ENCODE data around the gene LMF2. TPM values are rescaled to one million over a fixed set of nuclear protein-coding genes. Genes with fewer than 3 reads are reported as not detected.

Gene LMF2
- total and polyA plus RNA-seq, 5 donors from 2014 or later = 21.5 to 113 (median 21.8) TPM

DNA sequence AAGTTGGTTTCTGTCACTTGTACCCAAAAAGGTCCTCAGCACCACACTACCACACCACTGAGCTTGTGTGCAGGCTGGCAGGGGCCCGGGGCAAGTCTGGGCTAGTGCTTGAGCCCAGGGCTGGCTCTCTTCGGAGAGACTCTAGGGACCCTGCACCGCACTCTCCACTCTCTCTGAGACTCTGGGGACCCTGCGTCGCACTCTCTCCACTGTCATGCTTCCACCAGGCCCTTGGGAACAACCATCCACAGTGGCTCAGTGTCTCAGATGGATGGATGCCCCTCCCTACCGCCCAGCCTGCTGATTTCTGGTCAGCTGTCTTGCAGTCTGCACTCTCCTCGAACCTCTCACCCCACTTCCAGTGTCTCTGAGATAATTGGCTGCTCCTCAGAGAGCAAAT, 30.6 kb downstream of the LMF2 start:
- Histone ChIP-seq H3K4me3 (ENCODE audit: low read depth, low read length) (no peak overlapping the region), H3K27ac (ENCODE audit: insufficient read depth, low read length, poor library complexity, severe bottlenecking) (no peak overlapping the region), H3K4me1 (ENCODE audit: control insufficient read depth, insufficient read depth, low read length, poor library complexity, severe bottlenecking) (peaks cover 41% of the 10 kb centered on the region), H3K27me3 (ENCODE audit: control insufficient read depth, insufficient read depth, low read length) (no peaks in the 10 kb centered on the region), H3K36me3 (ENCODE audit: control insufficient read depth, insufficient read depth, low read length) (no peaks in the 10 kb centered on the region), H3K9me3 (ENCODE audit: control insufficient read depth in 2 of 2, low read length in 2 of 2) (no peaks in the 10 kb centered on the region)
- Mint-ChIP-seq H3K27ac (peak overlapping the region; percentile 36 to 82 (median 72)), H3K27me3 (peaks cover 21% of the 10 kb centered on the region), H3K4me1 (peaks cover 0 to 39% (median 23%) of the 10 kb centered on the region in 4 donors), H3K4me3 (peak overlapping the region; percentile 76 to 91 (median 80)), H3K36me3 (peaks cover 5% of the 10 kb centered on the region), H3K9me3 (no peaks in the 10 kb centered on the region)
- DNase-seq (no peak), ATAC-seq (ENCODE audit: low read depth in 2 of 2) (no peak)

DNA sequence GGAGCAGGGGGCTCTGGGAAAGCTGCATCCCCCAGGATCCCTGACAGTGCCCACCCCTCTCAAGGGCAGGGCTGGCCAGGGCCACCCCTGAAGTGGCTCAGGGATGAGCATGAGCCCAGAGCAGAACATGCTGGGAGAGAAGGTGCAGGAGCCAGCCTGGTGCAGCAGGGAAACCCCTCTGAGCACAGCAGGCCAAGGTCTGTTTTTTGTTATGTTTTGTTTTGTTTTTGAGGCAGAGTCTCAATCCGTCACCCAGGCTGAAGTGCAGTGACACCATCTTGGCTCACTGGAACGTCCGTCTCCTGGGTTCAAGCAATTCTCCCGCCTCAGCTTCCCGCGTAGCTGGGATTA, 31.9 kb downstream of the LMF2 start:
- H3K36me3 Mint-ChIP-seq = peaks cover 5% of the 10 kb centered on the region
- Histone ChIP-seq H3K36me3 (ENCODE audit: control insufficient read depth, insufficient read depth, low read length) (no peaks in the 10 kb centered on the region), H3K27ac (ENCODE audit: insufficient read depth, low read length, poor library complexity, severe bottlenecking) (no peak overlapping the region), H3K4me3 (ENCODE audit: low read depth, low read length) (no peak overlapping the region), H3K4me1 (ENCODE audit: control insufficient read depth, insufficient read depth, low read length, poor library complexity, severe bottlenecking) (peaks cover 43% of the 10 kb centered on the region), H3K9me3 (ENCODE audit: control insufficient read depth in 2 of 2, low read length in 2 of 2) (no peaks in the 10 kb centered on the region), H3K27me3 (ENCODE audit: control insufficient read depth, insufficient read depth, low read length) (no peaks in the 10 kb centered on the region)
- H3K9me3 Mint-ChIP-seq = no peaks in the 10 kb centered on the region
- peaks cover 0 to 51% (median 28%) of the 10 kb centered on the region in 4 donors for H3K4me1 Mint-ChIP-seq
- ATAC-seq (ENCODE audit: low read depth in 2 of 2) (no peak), DNase-seq (no peak)
- peaks cover 19% of the 10 kb centered on the region for H3K27me3 Mint-ChIP-seq
- peak overlapping the region; percentile 76 to 91 (median 80) for H3K4me3 Mint-ChIP-seq
- H3K27ac Mint-ChIP-seq = peak overlapping the region; percentile 20 to 84 (median 72)

DNA sequence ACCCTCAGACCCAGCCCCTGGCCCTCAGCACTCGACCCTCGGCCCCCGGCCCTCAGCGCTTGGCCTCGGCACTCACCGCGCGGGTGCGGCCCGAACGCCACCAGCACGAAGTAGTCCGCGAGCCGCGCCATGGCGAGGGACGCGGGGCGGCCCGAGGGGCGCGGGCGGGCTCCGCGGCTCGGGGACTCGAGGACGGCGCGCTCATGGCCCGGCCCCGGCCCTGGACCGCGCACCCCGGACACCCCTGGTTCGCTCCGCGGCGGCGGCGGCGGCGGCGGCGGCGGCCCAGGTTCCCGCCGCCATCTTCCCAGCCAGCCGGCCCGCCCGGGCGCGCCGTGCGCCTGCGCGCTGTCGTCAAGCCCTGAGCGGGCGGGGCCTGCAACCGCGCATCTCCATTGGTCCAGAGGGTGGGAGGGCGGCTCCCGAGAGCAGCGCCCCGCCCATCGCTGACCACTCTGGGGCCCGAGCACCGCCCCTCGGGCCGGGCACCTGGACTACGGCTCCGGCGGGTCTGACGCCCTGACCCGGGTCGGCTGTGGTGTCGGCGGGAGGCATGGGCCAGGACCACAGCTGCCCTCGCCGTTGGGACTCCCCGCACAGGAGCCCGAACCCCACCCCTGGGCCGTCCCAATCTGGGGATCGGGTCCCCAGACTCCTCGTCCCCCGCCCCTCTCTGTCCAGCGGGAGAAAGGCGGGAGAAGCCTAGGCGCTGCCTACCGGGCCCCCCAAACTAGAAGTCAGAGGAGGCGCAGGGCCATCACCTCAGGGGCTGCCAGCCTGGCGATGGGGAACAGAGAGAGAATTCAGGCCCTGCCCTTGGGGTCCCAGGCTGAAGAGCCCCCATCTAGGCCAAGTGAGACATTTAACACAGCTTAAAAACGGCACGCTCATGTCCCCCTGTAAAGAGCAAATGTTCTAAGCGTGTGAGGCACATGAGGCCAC, 32.5 kb downstream of the LMF2 start, which contains the start of gene SBF1:
SBF1 (minus strand) TSS at position 326 of the 942 bp plus-strand sequence; CDS start at position 131, 195 bp downstream.
- ATAC-seq (ENCODE audit: low read depth in 2 of 2) = peak; percentile 68 to 70
- H3K36me3 Mint-ChIP-seq = peaks cover 5% of the 10 kb centered on the region
- H3K9me3 Mint-ChIP-seq = no peaks in the 10 kb centered on the region
- Histone ChIP-seq H3K4me1 (ENCODE audit: control insufficient read depth, insufficient read depth, low read length, poor library complexity, severe bottlenecking) (peaks cover 50% of the 10 kb centered on the region), H3K27me3 (ENCODE audit: control insufficient read depth, insufficient read depth, low read length) (no peaks in the 10 kb centered on the region), H3K9me3 (ENCODE audit: control insufficient read depth in 2 of 2, low read length in 2 of 2) (no peaks in the 10 kb centered on the region), H3K4me3 (ENCODE audit: low read depth, low read length) (peak within 1 kb of the TSS; percentile 85), H3K27ac (ENCODE audit: insufficient read depth, low read length, poor library complexity, severe bottlenecking) (peak within 1 kb of the TSS; percentile 86), H3K36me3 (ENCODE audit: control insufficient read depth, insufficient read depth, low read length) (no peaks in the 10 kb centered on the region)
- H3K4me3 Mint-ChIP-seq = peak within 1 kb of the TSS; percentile 95 to 98 (median 97)
- H3K27ac Mint-ChIP-seq = peak within 1 kb of the TSS; percentile 93 to 97 (median 97)
- peaks cover 0 to 53% (median 30%) of the 10 kb centered on the region in 4 donors for H3K4me1 Mint-ChIP-seq
- H3K27me3 Mint-ChIP-seq = peaks cover 12% of the 10 kb centered on the region
- peak; percentile 83 to 89 (median 84) for DNase-seq

DNA sequence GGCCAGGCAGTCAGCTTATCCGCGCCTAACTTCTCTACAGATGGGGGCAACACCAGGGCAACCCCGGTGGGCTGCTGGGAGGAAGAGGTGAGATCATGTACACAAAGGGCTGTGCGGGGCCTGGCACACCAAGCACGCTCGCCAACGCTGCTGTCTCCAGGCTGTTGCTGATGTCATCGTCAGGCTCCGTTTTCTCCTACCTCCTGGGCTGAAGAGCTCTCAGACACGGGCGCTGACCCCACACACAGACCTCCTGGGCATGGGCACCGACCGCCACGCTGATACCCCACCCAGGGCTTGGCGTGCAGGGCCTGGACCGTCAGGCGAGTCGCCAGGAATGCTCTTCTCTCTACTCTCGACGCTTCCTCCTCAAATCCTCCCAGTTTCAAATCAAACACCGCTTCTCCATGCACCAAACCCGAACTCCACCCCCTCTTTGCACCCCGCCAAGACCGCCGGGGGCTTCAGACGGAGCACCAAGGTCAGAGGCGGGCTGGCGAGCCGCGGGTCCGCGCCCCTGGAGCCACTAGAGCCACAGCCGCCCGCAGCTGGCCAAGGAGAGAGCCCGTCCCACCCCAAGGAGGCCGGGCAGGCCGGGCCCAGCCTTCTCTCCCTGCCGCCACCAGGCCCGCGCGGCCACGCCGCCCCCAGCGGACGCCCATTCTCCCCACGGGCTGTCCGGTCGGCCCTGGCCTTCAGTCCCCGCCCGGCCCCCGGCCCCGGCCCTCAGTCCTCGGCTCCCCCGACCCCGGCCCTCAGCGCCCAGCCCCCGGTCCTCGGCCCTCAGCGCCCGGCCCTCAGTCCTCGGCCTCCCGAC, 33.4 kb downstream of the LMF2 start:
- H3K4me1 ChIP-seq (ENCODE audit: control insufficient read depth, insufficient read depth, low read length, poor library complexity, severe bottlenecking) = peaks cover 59% of the 10 kb centered on the region
- H3K27me3 ChIP-seq (ENCODE audit: control insufficient read depth, insufficient read depth, low read length) = no peaks in the 10 kb centered on the region
- Mint-ChIP-seq H3K4me1 (peaks cover 0 to 58% (median 31%) of the 10 kb centered on the region in 4 donors), H3K4me3 (peak overlapping the region; percentile 95 to 98 (median 97)), H3K27me3 (peaks cover 7% of the 10 kb centered on the region), H3K36me3 (peaks cover 5% of the 10 kb centered on the region), H3K9me3 (no peaks in the 10 kb centered on the region), H3K27ac (peak overlapping the region; percentile 93 to 97 (median 97))
- peak overlapping the region; percentile 85 for H3K4me3 ChIP-seq (ENCODE audit: low read depth, low read length)
- peak overlapping the region; percentile 86 for H3K27ac ChIP-seq (ENCODE audit: insufficient read depth, low read length, poor library complexity, severe bottlenecking)
- H3K9me3 ChIP-seq (ENCODE audit: control insufficient read depth in 2 of 2, low read length in 2 of 2) = no peaks in the 10 kb centered on the region
- peak in 1 of 3 donors; percentile 49 for DNase-seq
- H3K36me3 ChIP-seq (ENCODE audit: control insufficient read depth, insufficient read depth, low read length) = no peaks in the 10 kb centered on the region
- no peak for ATAC-seq (ENCODE audit: low read depth in 2 of 2)

DNA sequence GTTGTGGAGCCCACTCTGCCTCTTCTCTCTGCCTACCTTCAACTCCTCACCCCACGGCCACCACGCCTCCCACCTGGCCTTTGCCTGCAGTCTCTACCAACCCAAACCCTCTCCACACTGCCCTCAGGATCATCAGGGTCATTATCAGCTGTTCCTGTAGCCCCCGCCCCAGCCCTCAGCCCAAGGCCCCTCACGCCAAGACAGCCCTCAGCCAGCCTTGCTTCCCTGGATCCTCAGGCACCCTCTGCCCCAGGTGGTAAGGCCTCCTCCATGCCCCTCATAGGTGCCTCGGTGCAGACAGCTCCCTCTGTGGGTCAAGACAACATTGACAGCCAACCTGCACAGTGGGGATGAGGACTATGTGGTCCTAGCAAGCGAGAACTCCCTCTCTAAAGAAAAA, 34.4 kb downstream of the LMF2 start:
- Histone ChIP-seq H3K4me1 (ENCODE audit: control insufficient read depth, insufficient read depth, low read length, poor library complexity, severe bottlenecking) (peaks cover 69% of the 10 kb centered on the region), H3K27ac (ENCODE audit: insufficient read depth, low read length, poor library complexity, severe bottlenecking) (peak overlapping the region; percentile 86), H3K36me3 (ENCODE audit: control insufficient read depth, insufficient read depth, low read length) (peaks cover under 1% of the 10 kb centered on the region), H3K27me3 (ENCODE audit: control insufficient read depth, insufficient read depth, low read length) (no peaks in the 10 kb centered on the region), H3K9me3 (ENCODE audit: control insufficient read depth in 2 of 2, low read length in 2 of 2) (no peaks in the 10 kb centered on the region), H3K4me3 (ENCODE audit: low read depth, low read length) (peak overlapping the region; percentile 85)
- Mint-ChIP-seq H3K9me3 (no peaks in the 10 kb centered on the region), H3K36me3 (peaks cover 5% of the 10 kb centered on the region), H3K4me1 (peaks cover 0 to 67% (median 33%) of the 10 kb centered on the region in 4 donors), H3K27me3 (no peaks in the 10 kb centered on the region), H3K27ac (peak overlapping the region; percentile 93 to 99 (median 97)), H3K4me3 (peak overlapping the region; percentile 95 to 98 (median 97))
- DNase-seq (peak; percentile 44 to 76 (median 55)), ATAC-seq (ENCODE audit: low read depth in 2 of 2) (no peak)

DNA sequence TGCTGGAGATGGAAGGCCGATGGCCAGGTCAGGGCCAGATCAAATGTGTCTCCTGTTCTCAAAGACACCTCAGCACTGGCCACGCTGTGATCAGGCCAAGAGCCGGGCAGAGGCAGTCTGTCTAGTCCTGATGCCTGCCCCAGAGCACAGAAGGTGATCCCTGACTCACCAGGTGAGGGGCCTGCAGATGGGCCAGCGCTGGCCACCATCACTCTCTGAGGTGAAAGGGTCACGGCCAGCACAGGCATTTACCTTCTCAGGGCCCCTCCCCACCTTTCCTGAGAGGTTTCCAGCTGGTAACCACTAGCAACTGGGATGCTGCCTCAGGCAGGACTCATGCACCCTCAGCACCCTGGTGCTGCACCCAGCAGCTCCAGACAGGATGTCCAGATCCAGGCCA, 35.5 kb downstream of the LMF2 start:
- Histone ChIP-seq H3K27me3 (ENCODE audit: control insufficient read depth, insufficient read depth, low read length) (no peaks in the 10 kb centered on the region), H3K27ac (ENCODE audit: insufficient read depth, low read length, poor library complexity, severe bottlenecking) (peak overlapping the region; percentile 86), H3K4me3 (ENCODE audit: low read depth, low read length) (peak overlapping the region; percentile 57), H3K9me3 (ENCODE audit: control insufficient read depth in 2 of 2, low read length in 2 of 2) (no peaks in the 10 kb centered on the region), H3K36me3 (ENCODE audit: control insufficient read depth, insufficient read depth, low read length) (peaks cover 11% of the 10 kb centered on the region), H3K4me1 (ENCODE audit: control insufficient read depth, insufficient read depth, low read length, poor library complexity, severe bottlenecking) (peaks cover 69% of the 10 kb centered on the region)
- Mint-ChIP-seq H3K4me1 (peaks cover 0 to 72% (median 34%) of the 10 kb centered on the region in 4 donors), H3K36me3 (peaks cover 6% of the 10 kb centered on the region), H3K4me3 (peak overlapping the region; percentile 90 to 98 (median 96)), H3K27ac (peak overlapping the region; percentile 78 to 93 (median 88)), H3K27me3 (no peaks in the 10 kb centered on the region), H3K9me3 (no peaks in the 10 kb centered on the region)
- ATAC-seq (ENCODE audit: low read depth in 2 of 2) (no peak), DNase-seq (no peak)

DNA sequence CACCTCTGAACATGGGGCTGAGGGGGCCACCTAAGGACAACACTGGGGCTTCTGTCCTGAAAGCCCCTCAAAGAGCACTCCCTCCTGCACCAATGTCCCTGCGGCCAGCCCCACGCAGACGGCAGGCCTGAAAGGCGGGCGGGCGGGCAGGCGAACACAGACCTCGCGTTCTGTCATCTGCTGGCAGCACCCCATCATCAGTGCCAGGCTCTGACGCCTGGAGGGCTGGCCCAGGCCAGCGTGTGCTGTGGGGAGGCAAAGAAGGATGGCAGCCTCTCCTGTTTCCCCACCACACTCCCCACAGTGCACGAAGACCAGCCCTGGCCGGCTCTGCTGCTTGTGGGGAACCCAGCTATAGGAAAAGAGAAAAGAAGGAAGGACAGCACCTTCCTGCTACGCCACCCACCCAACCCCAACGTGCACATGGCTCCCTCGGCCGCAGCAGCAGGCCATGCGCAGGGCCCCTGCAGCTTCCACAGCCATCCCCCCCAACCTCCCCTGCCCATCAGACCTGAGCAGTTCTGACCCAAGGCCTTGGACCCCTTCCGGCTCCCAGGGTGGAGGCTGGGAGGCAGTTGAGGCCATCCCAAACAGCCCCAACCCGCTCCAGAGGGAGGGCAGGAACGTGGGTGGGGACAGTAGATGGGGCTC, 36.2 kb downstream of the LMF2 start:
- DNase-seq (no peak), ATAC-seq (ENCODE audit: low read depth in 2 of 2) (no peak)
- Histone ChIP-seq H3K4me3 (ENCODE audit: low read depth, low read length) (no peak overlapping the region), H3K9me3 (ENCODE audit: control insufficient read depth in 2 of 2, low read length in 2 of 2) (no peaks in the 10 kb centered on the region), H3K27me3 (ENCODE audit: control insufficient read depth, insufficient read depth, low read length) (no peaks in the 10 kb centered on the region), H3K4me1 (ENCODE audit: control insufficient read depth, insufficient read depth, low read length, poor library complexity, severe bottlenecking) (peaks cover 69% of the 10 kb centered on the region), H3K36me3 (ENCODE audit: control insufficient read depth, insufficient read depth, low read length) (peaks cover 17% of the 10 kb centered on the region), H3K27ac (ENCODE audit: insufficient read depth, low read length, poor library complexity, severe bottlenecking) (peak overlapping the region; percentile 86)
- Mint-ChIP-seq H3K4me3 (peak overlapping the region; percentile 90 to 98 (median 96)), H3K36me3 (peaks cover 9% of the 10 kb centered on the region), H3K27me3 (no peaks in the 10 kb centered on the region), H3K4me1 (peaks cover 0 to 78% (median 35%) of the 10 kb centered on the region in 4 donors), H3K9me3 (no peaks in the 10 kb centered on the region), H3K27ac (peak overlapping the region; percentile 93 to 96 (median 94))
